GM19099 (cell line): ENCODE results near the gene GNG5.
A peak's percentile ranks its signal among the peaks of the same experiment; 100 is the strongest.

Experiments
- POLR2A ChIP-seq: IDR thresholded peaks from 3 replicates; pipeline ENCODE4 v1.6.1; 2011; ENCODE audit warnings: low read depth; ENCODE audit not compliant: insufficient read length; ENCODE audit errors: extremely low read depth

The GNG5 gene

DNA sequence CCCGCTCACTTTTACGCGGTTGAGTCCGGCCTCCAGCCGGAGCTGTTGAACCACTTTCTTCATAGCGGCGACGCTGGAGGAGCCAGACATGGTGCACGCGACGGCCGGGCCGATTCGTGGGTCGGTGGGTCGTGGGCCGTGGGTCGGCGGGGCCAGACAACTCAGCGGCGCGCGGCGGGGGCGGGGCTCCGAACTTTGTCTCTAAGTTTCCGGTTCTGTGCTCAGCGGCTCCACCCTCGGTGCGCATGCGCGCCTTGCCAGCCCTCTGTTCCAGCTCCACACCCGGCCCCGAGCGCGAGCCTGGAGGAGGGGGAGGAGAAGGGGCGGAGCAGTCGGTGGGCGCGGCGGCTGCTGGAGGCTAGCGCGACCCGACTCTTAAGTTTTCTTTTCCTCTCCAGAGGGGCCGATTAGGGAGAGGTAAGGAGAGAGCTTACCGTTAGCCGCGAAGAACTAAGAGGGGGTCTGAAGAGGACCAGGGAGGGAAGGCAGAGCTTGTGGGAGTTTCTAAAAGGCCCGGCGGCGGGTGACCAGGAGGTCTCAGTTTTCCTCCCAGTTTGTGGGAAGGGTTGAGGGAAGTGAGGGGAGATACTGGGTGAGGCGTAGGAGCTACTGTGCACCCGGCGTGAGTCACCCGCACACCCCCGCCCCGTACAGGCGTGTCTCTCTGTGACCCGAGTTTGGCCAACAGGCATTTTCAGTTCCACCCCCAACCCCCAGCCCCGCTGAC, at the start of gene GNG5, which contains the start of gene SPATA1:
TSS of gene GNG5 (minus strand) at position 580 of the 727 bp plus-strand sequence. CDS start at position 90, 490 bp downstream.
TSS of gene SPATA1 (plus strand) at position 385 of the 727 bp plus-strand sequence. CDS start 9,974 bp downstream, outside the sequence.
- TF ChIP-seq POLR2A = peak; percentile 82

DNA sequence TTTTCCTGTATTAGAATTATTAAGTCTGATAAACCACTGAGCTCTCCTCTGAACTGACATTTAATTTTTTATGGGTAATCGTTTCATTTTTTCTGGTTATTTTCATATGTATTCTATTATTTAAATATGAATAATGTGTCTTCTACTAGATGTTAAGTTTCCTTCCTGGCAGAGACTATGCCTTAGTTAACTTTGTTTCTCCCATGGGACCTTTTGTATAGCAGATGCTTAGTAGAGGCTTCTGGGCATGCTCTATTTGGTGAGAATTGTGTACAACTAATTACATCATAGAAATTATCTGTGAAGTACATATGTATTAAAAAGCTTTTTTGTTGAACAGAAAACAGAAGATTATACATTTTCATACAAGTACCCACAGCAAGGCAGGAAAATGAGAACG, 44.4 kb upstream of the GNG5 start:
- no peak for TF ChIP-seq POLR2A

DNA sequence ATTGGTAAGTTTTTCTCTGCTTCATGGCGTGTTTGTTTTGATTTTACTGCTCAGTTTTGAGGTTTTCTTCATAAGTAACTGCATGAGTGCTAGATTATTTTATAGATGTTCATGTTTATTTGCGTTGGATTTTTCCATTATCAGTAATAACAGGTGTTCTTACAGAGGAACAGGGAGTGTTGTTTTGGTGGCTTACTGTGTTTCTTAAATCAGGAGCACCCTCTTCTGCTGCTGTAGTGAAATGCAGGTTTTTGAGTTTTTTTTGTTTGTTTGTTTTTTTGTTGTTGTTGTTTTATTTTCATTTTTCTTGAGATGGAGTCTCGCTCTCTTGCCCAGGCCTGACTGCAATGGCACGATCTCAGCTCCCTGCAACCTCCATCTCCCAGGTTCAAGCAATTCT, 35.3 kb upstream of the GNG5 start:
- TF ChIP-seq POLR2A = no peak

DNA sequence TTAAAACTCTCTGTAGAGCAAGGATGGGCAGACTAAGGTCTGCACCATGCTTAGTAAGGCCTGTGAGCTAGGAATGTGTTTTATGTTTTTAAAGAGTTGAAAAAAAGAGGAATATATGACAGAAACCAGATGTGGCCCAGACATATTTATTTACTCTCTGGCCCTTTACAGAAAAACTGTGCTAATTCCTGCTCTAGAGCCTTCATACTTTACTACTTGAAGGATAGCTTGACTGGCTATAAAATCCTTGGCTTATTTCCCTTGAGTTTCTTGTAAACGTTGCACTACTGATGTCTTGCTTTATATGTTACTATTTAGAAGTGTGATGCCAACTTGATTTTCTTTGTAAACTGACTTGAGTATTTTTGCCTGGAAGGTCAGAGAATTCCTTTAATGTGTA, 34.4 kb upstream of the GNG5 start:
- TF ChIP-seq POLR2A = no peak

DNA sequence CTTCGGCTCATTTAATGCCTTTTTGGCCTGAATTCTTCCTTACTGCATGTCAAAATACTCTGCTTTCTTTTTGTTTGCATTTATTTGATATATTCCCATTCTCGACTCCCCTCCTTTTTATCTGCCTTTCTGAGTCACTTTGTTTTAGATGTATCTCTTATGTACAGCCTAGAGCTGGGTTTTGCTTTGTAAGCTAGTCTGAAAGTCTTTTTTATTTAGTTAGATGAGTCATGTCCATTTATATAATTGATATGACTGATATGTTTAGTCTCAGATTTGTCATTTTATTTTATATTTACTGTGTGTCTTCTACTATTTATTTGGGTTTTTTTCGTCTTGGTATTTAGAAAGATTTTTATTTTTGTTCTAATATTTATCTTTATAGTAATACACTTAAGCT, 33.6 kb upstream of the GNG5 start:
- no peak for TF ChIP-seq POLR2A

DNA sequence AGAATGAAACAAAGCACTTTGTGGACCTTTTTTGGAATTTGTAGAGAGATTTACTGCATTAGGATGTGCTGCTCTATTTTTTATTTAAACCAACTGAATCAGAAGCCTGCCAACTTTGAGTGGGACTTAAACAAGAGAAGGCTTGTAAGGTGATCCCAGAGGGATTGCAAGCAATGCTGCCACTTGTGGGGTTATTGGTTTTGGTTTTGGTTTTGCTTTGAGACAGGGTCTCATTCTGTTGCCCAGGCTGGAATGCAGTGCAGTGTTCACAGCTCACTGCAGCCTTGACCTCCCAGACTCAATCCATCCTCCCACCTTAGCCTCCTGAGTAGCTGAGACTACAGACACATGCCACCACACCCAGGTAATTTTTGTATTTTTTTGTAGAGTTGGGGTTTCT, 32.2 kb upstream of the GNG5 start:
- no peak for TF ChIP-seq POLR2A

DNA sequence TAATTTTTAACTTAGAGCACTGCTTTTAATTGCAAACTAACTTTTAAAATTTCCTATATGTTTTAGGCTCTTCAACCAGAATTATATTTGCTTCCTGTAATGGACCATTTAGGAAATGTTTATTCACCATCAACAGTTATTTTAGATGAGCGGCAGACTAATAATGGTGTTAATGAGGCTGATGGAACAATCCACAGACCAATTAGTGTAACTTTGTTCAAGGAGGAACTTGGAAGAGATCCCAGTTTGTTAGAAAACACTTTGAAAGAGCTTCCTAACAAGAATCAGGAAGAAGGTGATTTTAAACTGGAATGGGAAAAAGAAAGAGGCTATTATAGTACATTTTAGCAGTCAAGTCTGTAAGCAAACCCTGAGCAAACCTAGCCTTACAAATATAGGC, 19.4 kb upstream of the GNG5 start:
- TF ChIP-seq POLR2A = no peak

DNA sequence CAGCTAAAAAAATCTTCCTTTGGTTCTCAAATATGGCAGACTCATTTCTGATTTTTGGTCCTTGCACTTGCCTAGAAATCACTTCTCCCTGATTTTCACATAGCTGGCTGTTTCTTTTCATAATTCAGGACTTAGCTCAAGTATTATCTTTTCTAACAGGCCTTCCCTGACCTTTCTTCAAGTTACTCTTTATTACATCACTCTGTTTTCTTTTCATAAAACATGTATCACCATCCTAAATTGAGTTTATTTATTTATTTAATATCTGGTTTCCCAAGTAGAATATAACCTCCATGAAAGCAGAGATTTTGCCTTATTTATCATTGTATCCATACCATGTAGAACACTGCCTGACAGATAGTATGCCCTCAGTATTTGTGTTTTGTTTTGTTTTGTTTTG, 18.2 kb upstream of the GNG5 start:
- TF ChIP-seq POLR2A = no peak

DNA sequence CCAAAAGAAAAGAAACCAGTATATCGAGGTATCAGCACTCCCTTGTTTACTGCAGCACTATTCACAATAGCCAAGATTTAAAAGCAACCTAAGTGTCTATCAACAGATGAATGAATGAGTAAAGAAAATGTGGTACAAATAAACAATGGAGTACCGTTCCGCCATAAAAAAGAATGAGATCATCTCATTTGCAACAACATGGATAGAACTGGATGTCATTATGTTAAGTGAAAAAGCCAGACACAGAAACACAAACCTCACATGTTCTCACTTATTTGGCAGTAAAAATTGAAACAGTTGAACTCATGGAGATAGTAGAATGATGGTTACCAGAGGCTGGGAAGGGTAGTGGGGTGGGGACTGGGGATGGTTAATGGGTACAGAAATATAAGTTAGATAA, 4.3 kb upstream of the GNG5 start:
- TF ChIP-seq POLR2A = no peak

DNA sequence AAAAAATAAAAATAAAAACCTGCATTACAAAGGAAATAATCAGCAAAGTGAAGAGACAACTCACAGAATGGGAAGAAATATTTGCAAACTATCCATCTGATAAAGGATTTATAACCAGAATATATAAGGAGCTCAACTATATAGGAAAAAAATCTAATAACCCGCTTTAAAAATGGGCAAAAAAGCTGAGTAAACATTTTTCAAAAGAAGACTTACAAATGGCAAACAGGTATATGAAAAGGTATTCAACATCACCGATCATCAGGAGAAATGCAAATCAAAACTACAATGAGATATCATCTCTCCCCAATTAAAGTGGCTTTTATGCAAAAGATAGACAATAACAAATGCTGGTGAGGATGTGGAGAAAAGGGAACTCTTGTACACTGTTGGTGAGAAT, 3.8 kb upstream of the GNG5 start:
- TF ChIP-seq POLR2A = no peak

DNA sequence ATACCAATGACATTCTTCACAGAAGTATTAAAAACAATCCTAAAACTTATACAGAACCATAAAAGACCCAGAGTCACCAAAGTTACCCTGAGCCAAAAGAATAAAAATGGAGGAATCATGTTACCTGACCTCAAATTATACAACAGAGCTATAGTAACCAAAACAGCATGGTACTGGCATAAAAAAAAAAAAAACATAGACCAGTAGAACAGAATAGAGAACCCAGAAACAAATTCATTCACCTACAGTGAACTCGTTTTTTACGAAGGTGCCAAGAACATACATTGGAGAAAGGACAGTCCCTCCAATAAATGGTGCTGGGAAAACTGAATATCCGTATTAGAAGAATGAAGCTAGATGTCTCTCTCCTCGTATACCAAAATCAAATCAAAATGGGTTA, 2.6 kb upstream of the GNG5 start:
- no peak for TF ChIP-seq POLR2A

DNA sequence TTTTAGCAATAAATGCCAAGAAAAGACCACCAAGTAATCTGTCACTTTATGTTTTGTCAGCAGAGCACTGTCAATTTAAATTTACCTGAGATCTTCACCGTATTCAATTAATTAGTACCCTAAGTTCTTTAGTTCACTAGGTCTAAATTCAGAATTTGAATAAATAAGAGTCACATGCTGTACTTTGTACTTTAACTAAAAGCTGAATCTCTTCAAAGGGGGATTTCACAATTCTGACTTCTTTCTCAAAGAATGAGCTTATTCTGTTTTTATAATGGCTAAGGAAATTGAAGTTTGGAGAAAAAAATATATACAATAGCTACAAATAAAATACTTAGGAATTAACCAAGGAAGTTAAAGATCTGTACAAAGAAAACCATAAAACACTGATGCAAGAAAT, 2.1 kb upstream of the GNG5 start:
- TF ChIP-seq POLR2A = no peak

DNA sequence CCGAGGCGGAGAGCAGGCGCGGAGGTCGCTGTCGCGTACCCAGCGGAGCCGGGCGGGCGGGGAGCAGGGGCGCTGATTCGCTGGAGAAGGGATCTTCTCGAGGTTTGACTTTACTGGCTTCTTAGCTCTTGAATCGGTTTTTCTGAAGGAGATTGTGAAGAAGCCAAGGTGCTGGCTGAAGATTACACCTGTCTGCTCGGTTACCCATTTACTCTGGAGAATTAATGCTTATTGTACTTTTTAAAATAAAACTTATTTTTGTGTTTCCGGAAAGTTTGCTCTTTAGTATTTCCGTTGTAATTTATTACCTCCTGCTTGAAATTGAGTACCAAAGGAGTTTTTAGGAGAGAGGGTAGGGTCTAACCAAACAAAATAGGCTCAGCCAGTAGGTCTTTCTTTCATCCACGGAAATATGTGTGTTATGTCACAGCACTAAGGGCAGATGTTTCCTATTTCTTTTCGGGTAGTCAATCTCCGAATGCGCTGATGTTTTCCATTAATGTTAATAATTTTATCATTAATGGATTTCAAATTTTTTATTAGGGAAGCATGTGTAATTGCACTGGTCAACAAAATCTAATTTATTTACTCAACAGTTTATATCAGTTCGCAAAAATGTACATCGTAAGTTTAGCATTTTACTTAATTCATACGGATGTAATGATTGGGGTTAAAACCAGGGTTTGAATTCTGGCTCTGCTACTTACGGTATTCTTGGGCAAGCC, 510 bp upstream of the GNG5 start:
- no peak for TF ChIP-seq POLR2A

DNA sequence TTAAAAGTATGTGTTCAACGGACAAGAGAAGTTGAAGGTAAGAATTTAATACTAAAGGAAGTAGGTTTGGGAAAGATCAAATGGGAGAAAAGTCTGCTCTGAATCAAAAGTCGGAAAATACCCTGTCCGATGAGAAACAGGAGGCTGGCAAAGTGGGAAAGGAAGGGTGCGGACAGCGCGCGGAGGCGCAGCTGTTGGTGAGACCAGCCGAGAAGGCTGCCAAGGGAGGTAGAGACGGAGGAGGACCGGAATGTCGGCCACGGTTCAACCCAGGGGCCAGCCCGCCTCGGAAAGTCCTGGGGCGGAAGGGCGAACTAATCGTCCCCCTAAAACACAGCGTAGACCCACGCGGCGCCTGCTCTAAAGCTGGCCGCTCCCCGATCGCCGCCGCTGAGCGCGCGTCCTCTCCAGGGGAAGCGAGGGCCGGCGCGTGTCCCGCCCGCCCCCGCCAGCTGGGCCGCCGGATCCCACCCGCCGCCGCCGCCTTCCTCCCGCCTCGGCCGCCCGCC, 834 bp downstream of the GNG5 start:
- TF ChIP-seq POLR2A = no peak

DNA sequence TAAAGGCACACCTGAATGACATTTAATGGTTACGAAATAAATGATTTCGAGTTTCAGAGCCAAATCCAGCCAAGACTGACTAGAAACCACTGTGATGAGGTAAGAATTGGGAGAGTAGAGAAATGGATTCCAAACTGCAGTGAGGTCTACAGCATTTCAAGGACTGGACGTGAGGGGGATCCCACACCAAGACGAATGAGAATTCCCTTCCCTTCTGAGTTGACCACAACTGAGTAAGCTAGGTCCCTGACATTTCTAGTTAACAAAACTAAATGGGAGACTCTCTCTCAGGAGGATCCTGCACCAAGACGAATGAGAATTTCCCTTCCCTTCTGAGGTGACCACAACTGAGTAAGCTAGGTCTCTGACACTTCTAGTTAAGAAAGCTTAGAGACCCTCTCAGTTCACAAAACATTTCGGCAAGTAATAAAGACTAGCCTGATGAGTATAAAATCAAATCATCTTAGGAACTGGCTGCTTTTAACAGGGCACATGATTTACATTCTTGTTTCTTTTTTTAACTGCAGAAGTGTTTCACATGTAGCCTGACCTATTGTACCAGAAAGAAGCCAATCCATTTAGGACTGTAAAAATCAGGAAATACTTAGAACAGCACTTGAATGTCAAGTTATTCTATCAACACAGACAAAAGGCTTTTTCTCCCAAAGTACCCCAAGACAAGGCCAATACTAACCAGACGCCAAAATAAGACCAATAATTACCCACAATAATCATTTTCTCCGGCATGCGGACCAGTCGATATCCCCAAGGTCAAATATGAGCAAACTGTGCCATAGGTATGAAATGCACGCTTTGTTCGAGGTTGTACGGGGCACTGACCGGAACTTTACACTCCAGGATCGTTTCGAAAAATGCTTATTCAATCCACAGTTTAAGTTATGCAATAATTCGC, 1.5 kb downstream of the GNG5 start:
- no peak for TF ChIP-seq POLR2A
